Measurements from ENCODE around the gene SEC14L3. TPM values are rescaled to one million over a fixed set of nuclear protein-coding genes. Genes with fewer than 3 reads are reported as not detected.

Gene SEC14L3
- total and polyA plus RNA-seq, 2 donors from 2014 or later: not detected

- DNase-seq: peak in 2 of 5 donors; percentile 13 to 18
- no peak overlapping the region for H3K27ac ChIP-seq (ENCODE audit: low read depth in 2 of 2, low read length in 2 of 2)
- TF ChIP-seq, protein P1, sequence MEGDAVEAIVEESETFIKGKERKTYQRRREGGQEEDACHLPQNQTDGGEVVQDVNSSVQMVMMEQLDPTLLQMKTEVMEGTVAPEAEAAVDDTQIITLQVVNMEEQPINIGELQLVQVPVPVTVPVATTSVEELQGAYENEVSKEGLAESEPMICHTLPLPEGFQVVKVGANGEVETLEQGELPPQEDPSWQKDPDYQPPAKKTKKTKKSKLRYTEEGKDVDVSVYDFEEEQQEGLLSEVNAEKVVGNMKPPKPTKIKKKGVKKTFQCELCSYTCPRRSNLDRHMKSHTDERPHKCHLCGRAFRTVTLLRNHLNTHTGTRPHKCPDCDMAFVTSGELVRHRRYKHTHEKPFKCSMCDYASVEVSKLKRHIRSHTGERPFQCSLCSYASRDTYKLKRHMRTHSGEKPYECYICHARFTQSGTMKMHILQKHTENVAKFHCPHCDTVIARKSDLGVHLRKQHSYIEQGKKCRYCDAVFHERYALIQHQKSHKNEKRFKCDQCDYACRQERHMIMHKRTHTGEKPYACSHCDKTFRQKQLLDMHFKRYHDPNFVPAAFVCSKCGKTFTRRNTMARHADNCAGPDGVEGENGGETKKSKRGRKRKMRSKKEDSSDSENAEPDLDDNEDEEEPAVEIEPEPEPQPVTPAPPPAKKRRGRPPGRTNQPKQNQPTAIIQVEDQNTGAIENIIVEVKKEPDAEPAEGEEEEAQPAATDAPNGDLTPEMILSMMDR (IDR thresholded peaks at IDR 0.05; ENCODE audit: borderline replicate concordance, extremely low read depth, insufficient read depth): no peak
- no peaks in the 10 kb centered on the region for H3K9me3 ChIP-seq (ENCODE audit: control insufficient read depth in 2 of 3, insufficient read depth in 1 of 3, low read length in 3 of 3)
- H3K9ac ChIP-seq (ENCODE audit: low read length in 3 of 3): no peak overlapping the region
- H3K4me1 ChIP-seq (ENCODE audit: control insufficient read depth in 2 of 3, insufficient read depth in 2 of 3, low read depth in 1 of 3, low read length in 3 of 3): peaks cover 0 to 3% (median 0%) of the 10 kb centered on the region in 3 donors
- no peaks in the 10 kb centered on the region for H3K36me3 ChIP-seq (ENCODE audit: control insufficient read depth in 2 of 3, insufficient read depth in 3 of 3, low read length in 3 of 3)
- FAIRE-seq: no peak
- H3K27me3 ChIP-seq (ENCODE audit: control insufficient read depth, insufficient read depth, low read length): no peaks in the 10 kb centered on the region
- no peak overlapping the region for H3K4me3 ChIP-seq (ENCODE audit: low read length in 3 of 3)
- intact Hi-C loops (cut with DNase I): no loop called here
Observed at GRCh38 chr22:30432520-30432919, 39.3 kb downstream of the SEC14L3 start.

- Histone ChIP-seq H3K36me3 (ENCODE audit: control insufficient read depth in 2 of 3, insufficient read depth in 3 of 3, low read length in 3 of 3) (no peaks in the 10 kb centered on the region), H3K27me3 (ENCODE audit: control insufficient read depth, insufficient read depth, low read length) (no peaks in the 10 kb centered on the region), H3K4me3 (ENCODE audit: low read length in 3 of 3) (no peak overlapping the region), H3K27ac (ENCODE audit: low read depth in 2 of 2, low read length in 2 of 2) (no peak overlapping the region), H3K9ac (ENCODE audit: low read length in 3 of 3) (no peak overlapping the region), H3K9me3 (ENCODE audit: control insufficient read depth in 2 of 3, insufficient read depth in 1 of 3, low read length in 3 of 3) (no peaks in the 10 kb centered on the region), H3K4me1 (ENCODE audit: control insufficient read depth in 2 of 3, insufficient read depth in 2 of 3, low read depth in 1 of 3, low read length in 3 of 3) (peaks cover 0 to 3% (median 0%) of the 10 kb centered on the region in 3 donors)
- TF ChIP-seq, protein P1 (IDR thresholded peaks at IDR 0.05; ENCODE audit: borderline replicate concordance, extremely low read depth, insufficient read depth): no peak
- intact Hi-C loops (cut with DNase I): no loop called here
- DNase-seq (peak in 1 of 5 donors; percentile 26), FAIRE-seq (no peak)
Observed at GRCh38 chr22:30432096-30432495, 39.7 kb downstream of the SEC14L3 start.

DNA sequence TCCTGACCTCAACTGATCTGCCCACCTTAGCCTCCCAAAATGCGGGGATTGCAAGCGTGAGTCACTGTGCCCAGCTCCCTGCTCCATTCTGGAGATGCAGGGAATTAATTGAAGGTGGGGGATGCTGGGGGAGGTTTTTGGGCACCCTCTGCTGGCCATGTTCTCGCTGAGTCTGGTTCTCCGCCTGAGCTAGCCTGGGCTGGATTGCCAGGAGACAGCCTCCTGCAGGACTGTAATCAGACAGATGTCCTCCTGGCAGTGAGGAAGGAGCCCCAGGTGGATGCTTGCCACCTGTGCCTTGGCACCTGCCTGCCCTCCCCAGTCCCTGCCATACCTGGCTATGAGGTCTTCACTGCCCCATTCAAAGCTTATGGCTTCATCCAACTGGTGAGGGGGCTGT, 40.9 kb downstream of the SEC14L3 start:
- FAIRE-seq: no peak
- peak in 1 of 5 donors; percentile 39 for DNase-seq
- TF ChIP-seq, protein P1 (IDR thresholded peaks at IDR 0.05; ENCODE audit: borderline replicate concordance, extremely low read depth, insufficient read depth): no peak

GRCh38 chr22:30429887-30430286, 41.9 kb downstream of the SEC14L3 start:
- no peak for FAIRE-seq
- intact Hi-C loops (cut with DNase I): no loop called here
- no peaks in the 10 kb centered on the region for H3K9me3 ChIP-seq (ENCODE audit: control insufficient read depth in 2 of 3, insufficient read depth in 1 of 3, low read length in 3 of 3)
- no peaks in the 10 kb centered on the region for H3K36me3 ChIP-seq (ENCODE audit: control insufficient read depth in 2 of 3, insufficient read depth in 3 of 3, low read length in 3 of 3)
- no peak overlapping the region for H3K9ac ChIP-seq (ENCODE audit: low read length in 3 of 3)
- H3K27me3 ChIP-seq (ENCODE audit: control insufficient read depth, insufficient read depth, low read length): no peaks in the 10 kb centered on the region
- TF ChIP-seq, protein P1 (IDR thresholded peaks at IDR 0.05; ENCODE audit: borderline replicate concordance, extremely low read depth, insufficient read depth): no peak
- H3K4me3 ChIP-seq (ENCODE audit: low read length in 3 of 3): no peak overlapping the region
- peaks cover 0 to 13% (median 4%) of the 10 kb centered on the region in 3 donors for H3K4me1 ChIP-seq (ENCODE audit: control insufficient read depth in 2 of 3, insufficient read depth in 2 of 3, low read depth in 1 of 3, low read length in 3 of 3)
- H3K27ac ChIP-seq (ENCODE audit: low read depth in 2 of 2, low read length in 2 of 2): no peak overlapping the region
- DNase-seq: peak in 1 of 5 donors; percentile 29

More for the DNA sequence above, 40.9 kb downstream of the SEC14L3 start:
- no peak overlapping the region for H3K4me3 ChIP-seq (ENCODE audit: low read length in 3 of 3)
- intact Hi-C loops (cut with DNase I): no loop called here
- no peak overlapping the region for H3K9ac ChIP-seq (ENCODE audit: low read length in 3 of 3)
- H3K4me1 ChIP-seq (ENCODE audit: control insufficient read depth in 2 of 3, insufficient read depth in 2 of 3, low read depth in 1 of 3, low read length in 3 of 3): peaks cover 0 to 11% (median 4%) of the 10 kb centered on the region in 3 donors
- no peaks in the 10 kb centered on the region for H3K9me3 ChIP-seq (ENCODE audit: control insufficient read depth in 2 of 3, insufficient read depth in 1 of 3, low read length in 3 of 3)
- H3K27ac ChIP-seq (ENCODE audit: low read depth in 2 of 2, low read length in 2 of 2): no peak overlapping the region
- H3K36me3 ChIP-seq (ENCODE audit: control insufficient read depth in 2 of 3, insufficient read depth in 3 of 3, low read length in 3 of 3): no peaks in the 10 kb centered on the region
- no peaks in the 10 kb centered on the region for H3K27me3 ChIP-seq (ENCODE audit: control insufficient read depth, insufficient read depth, low read length)
